HG03565 (cell line): Measurements from ENCODE around the gene TRAF3IP3.

ENCODE experiments used
- ATAC-seq: cut with Tn5 transposase; IDR thresholded peaks from one replicate; pipeline ENCODE4 v1.9.1; 2021; ENCODE audit warnings: mild to moderate bottlenecking, moderate library complexity; ENCODE audit not compliant: unreplicated experiment

The TRAF3IP3 gene

GRCh38 chr1:209755926-209756614, at the start of gene TRAF3IP3:
Gene TRAF3IP3, plus strand, starts transcription at chr1:209756053. Its CDS starts 3,987 bp downstream, at chr1:209760040.
- ATAC-seq, result peak; percentile 69

GRCh38 chr1:209706622-209707021, 49.2 kb upstream of the TRAF3IP3 start:
- ATAC-seq, result no peak

- no peak for ATAC-seq
These were observed 48.5 kb upstream of the TRAF3IP3 start for GRCh38 chr1:209707308-209707707.

GRCh38 chr1:209708297-209708696, 47.6 kb upstream of the TRAF3IP3 start:
- no peak for ATAC-seq

GRCh38 chr1:209710093-209710492, 45.8 kb upstream of the TRAF3IP3 start:
- ATAC-seq, result no peak

- ATAC-seq, result no peak
These were observed 45.0 kb upstream of the TRAF3IP3 start for GRCh38 chr1:209710847-209711246.

GRCh38 chr1:209714338-209714737, 41.5 kb upstream of the TRAF3IP3 start:
- ATAC-seq, result no peak

GRCh38 chr1:209715314-209715713, 40.5 kb upstream of the TRAF3IP3 start:
- ATAC-seq, result no peak

GRCh38 chr1:209717818-209718217, 38.0 kb upstream of the TRAF3IP3 start:
- no peak for ATAC-seq

GRCh38 chr1:209720326-209720725, 35.5 kb upstream of the TRAF3IP3 start:
- no peak for ATAC-seq

GRCh38 chr1:209720826-209721225, 35.0 kb upstream of the TRAF3IP3 start:
- no peak for ATAC-seq

- no peak for ATAC-seq
These were observed 34.5 kb upstream of the TRAF3IP3 start for GRCh38 chr1:209721323-209721722.

- no peak for ATAC-seq
These were observed 32.6 kb upstream of the TRAF3IP3 start for GRCh38 chr1:209723265-209723664.

GRCh38 chr1:209723756-209724693, 31.8 kb upstream of the TRAF3IP3 start:
- peak; percentile 59 for ATAC-seq

- no peak for ATAC-seq
These were observed 28.6 kb upstream of the TRAF3IP3 start for GRCh38 chr1:209727286-209727685.

GRCh38 chr1:209727785-209728184, 28.1 kb upstream of the TRAF3IP3 start:
- ATAC-seq, result no peak

GRCh38 chr1:209728466-209728865, 27.4 kb upstream of the TRAF3IP3 start:
- no peak for ATAC-seq

GRCh38 chr1:209729436-209729835, 26.4 kb upstream of the TRAF3IP3 start:
- ATAC-seq, result no peak

- no peak for ATAC-seq
These were observed 23.1 kb upstream of the TRAF3IP3 start for GRCh38 chr1:209732725-209733124.

- no peak for ATAC-seq
These were observed 22.3 kb upstream of the TRAF3IP3 start for GRCh38 chr1:209733409-209734192.

- no peak for ATAC-seq
These were observed 19.2 kb upstream of the TRAF3IP3 start for GRCh38 chr1:209736490-209737117.
